SK-N-MC (cell line): ENCODE data around the gene ATP6V1G1.

Experiments
- EZH2 ChIP-seq: fragments of 200-600 bp; sonication (generic); IDR thresholded peaks from one replicate; pipeline ENCODE4 v1.6.1; 2017; ENCODE audit warnings: antibody characterized with exemption
- FOXP2 ChIP-seq: optimal IDR thresholded peaks from 2 replicates; pipeline ENCODE3; 2011; ENCODE audit warnings: mild to moderate bottlenecking, moderate library complexity; ENCODE audit not compliant: insufficient read depth; ENCODE audit errors: extremely low read length, control extremely low read depth
- POLR2AphosphoS5 ChIP-seq: IDR thresholded peaks from 2 replicates; pipeline ENCODE4 v1.6.1; 2012; ENCODE audit warnings: mild to moderate bottlenecking, low read depth, low read length, borderline replicate concordance

- TF ChIP-seq POLR2AphosphoS5 (no peak), EZH2 (no peak), FOXP2 (no peak)
These were observed 31.9 kb upstream of the ATP6V1G1 start for GRCh38 chr9:114555696-114556095.
